ENCODE measurements around the gene MYCBP.

MYCBP gene

DNA sequence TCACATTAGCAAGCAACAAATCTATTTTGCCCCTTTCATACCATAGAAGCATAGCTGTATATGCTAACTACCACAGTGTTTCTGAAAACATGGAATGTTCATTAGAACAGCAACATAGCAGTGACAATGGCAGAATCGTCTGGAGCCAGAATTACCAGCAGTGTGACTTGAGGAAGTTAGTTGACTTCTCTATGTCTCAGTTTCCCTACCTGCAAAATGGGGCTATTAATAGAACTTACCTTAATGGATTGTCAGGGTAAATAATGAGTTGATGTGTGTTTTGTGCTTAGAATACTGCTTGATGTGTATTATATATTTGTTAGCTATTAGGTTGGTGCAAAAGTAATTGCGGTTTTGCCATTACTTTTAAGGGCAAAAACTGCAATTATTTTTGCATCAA, 23.0 kb upstream of the MYCBP start:
- no peaks in the 10 kb centered on the region for H3K27me3 ChIP-seq
- H3K9me3 ChIP-seq, result no peaks in the 10 kb centered on the region
- H3K4me3 ChIP-seq (ENCODE audit: low read depth in 1 of 2, low read length in 1 of 2), result no peak overlapping the region
- H3K36me3 ChIP-seq, result no peaks in the 10 kb centered on the region
- no peaks in the 10 kb centered on the region for H3K4me1 ChIP-seq (ENCODE audit: control insufficient read depth in 1 of 2, insufficient read depth in 1 of 2, low read depth in 1 of 2, low read length in 1 of 2)
- no peak overlapping the region for H3K27ac ChIP-seq
- no peak for TF ChIP-seq CTCF (IDR thresholded peaks at IDR 0.05)

DNA sequence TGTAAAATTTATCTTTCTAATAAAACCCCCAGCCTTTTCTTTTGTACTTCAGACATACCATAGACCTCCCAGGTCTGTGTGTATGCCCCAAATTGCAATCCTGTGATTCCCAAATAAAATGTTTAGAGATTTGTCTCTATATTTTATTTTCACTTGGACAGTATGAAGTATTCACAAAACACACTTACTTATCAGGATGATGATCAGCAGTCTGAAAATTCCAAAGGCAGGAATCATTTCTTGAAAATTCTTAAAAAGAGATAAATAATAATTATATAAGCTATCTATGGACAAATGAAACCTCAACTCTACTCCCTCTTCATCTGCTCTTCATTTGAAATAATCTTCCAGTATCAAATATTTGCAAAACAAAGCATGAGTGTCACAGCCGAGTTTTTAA, 19.8 kb upstream of the MYCBP start:
- no peaks in the 10 kb centered on the region for H3K9me3 ChIP-seq
- no peaks in the 10 kb centered on the region for H3K36me3 ChIP-seq
- H3K27me3 ChIP-seq, result no peaks in the 10 kb centered on the region
- H3K4me3 ChIP-seq (ENCODE audit: low read depth in 1 of 2, low read length in 1 of 2), result no peak overlapping the region
- H3K4me1 ChIP-seq (ENCODE audit: control insufficient read depth in 1 of 2, insufficient read depth in 1 of 2, low read depth in 1 of 2, low read length in 1 of 2), result no peaks in the 10 kb centered on the region
- no peak overlapping the region for H3K27ac ChIP-seq
- TF ChIP-seq CTCF (IDR thresholded peaks at IDR 0.05), result no peak

GRCh38 chr1:38891753-38892152, 18.6 kb upstream of the MYCBP start:
- no peak for TF ChIP-seq CTCF (IDR thresholded peaks at IDR 0.05)

GRCh38 chr1:38889589-38889988, 16.4 kb upstream of the MYCBP start:
- no peak overlapping the region for H3K27ac ChIP-seq
- no peaks in the 10 kb centered on the region for H3K27me3 ChIP-seq
- H3K36me3 ChIP-seq, result no peaks in the 10 kb centered on the region
- no peaks in the 10 kb centered on the region for H3K4me1 ChIP-seq (ENCODE audit: control insufficient read depth in 1 of 2, insufficient read depth in 1 of 2, low read depth in 1 of 2, low read length in 1 of 2)
- no peak overlapping the region for H3K4me3 ChIP-seq (ENCODE audit: low read depth in 1 of 2, low read length in 1 of 2)
- no peak for TF ChIP-seq CTCF (IDR thresholded peaks at IDR 0.05)
- H3K9me3 ChIP-seq, result no peaks in the 10 kb centered on the region

More at GRCh38 chr1:38891753-38892152, 18.6 kb upstream of the MYCBP start:
- H3K4me1 ChIP-seq (ENCODE audit: control insufficient read depth in 1 of 2, insufficient read depth in 1 of 2, low read depth in 1 of 2, low read length in 1 of 2), result no peaks in the 10 kb centered on the region
- no peaks in the 10 kb centered on the region for H3K27me3 ChIP-seq
- H3K27ac ChIP-seq, result no peak overlapping the region
- no peaks in the 10 kb centered on the region for H3K9me3 ChIP-seq
- H3K4me3 ChIP-seq (ENCODE audit: low read depth in 1 of 2, low read length in 1 of 2), result no peak overlapping the region
- no peaks in the 10 kb centered on the region for H3K36me3 ChIP-seq

DNA sequence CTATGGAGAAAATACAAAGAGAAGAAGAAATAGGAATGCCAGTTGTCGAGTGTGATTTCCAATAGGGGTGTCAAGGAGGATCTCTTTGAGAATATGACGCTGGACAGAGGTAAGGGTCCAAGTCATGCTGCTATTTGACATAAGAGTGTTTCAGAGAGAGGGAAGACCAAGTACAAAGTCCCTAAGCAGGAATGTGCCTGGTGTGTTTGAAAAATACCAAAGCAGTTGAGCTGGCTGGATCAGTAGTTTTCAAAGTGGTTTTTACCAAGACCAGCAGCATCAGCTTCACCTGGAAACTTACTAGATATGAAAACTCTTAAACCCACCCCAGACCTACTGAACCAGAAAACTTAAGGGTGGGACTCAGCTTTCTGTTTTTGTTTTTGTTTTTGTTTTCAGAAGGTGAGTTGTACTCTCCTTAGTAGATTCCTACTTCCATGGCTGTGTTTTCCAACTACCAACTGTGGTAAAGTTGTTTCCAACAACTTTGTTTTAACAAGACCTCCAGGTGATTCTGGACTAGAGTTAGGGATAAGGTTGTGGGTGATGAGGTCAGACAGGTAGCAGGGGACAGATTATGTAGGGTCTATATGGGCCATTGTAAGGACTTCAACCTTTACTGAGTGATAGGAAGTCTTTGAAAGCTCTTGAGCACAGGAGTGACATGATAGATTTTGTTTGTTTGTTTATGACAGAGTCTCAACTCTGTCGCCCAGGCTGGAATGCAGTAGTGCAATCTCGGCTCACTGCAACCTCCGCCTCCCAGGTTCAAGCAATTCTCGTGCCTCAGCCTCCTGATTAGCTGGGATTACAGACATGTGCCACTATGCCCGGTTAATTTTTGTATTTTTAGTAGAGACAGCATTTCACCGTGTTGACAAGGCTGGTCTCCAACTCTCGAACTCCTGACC, 15.5 kb upstream of the MYCBP start:
- no peak overlapping the region for H3K4me3 ChIP-seq (ENCODE audit: low read depth in 1 of 2, low read length in 1 of 2)
- no peak for TF ChIP-seq CTCF (IDR thresholded peaks at IDR 0.05)
- H3K27ac ChIP-seq, result no peak overlapping the region
- H3K27me3 ChIP-seq, result no peaks in the 10 kb centered on the region
- H3K4me1 ChIP-seq (ENCODE audit: control insufficient read depth in 1 of 2, insufficient read depth in 1 of 2, low read depth in 1 of 2, low read length in 1 of 2), result no peaks in the 10 kb centered on the region
- no peaks in the 10 kb centered on the region for H3K9me3 ChIP-seq
- H3K36me3 ChIP-seq, result no peaks in the 10 kb centered on the region

Data from neutrophil (primary cell).